Subcutaneous abdominal adipose tissue (tissue), 5 donors: ENCODE results near the gene NGFR.

ENCODE experiments used
- H3K27ac ChIP-seq: one replicate; pipeline ENCODE4 v1.7.0; 2013; ENCODE audit warnings: low read depth, mild to moderate bottlenecking, inconsistent platforms, low read length, moderate library complexity
- H3K27me3 ChIP-seq, 5 donors: one replicate each; pipeline ENCODE4 v1.7.0; 2013; ENCODE audit warnings: low read length in 5 of 5, inconsistent platforms in 1 of 5; ENCODE audit not compliant: control insufficient read depth in 5 of 5, insufficient read depth in 4 of 5
- H3K36me3 ChIP-seq, 5 donors: one replicate each; pipeline ENCODE4 v1.7.0; 2013; ENCODE audit warnings: low read length in 5 of 5; ENCODE audit not compliant: control insufficient read depth in 5 of 5, insufficient read depth in 5 of 5
- H3K4me1 ChIP-seq, 5 donors: one replicate each; pipeline ENCODE4 v1.7.0; 2013; ENCODE audit warnings: low read length in 5 of 5, mild to moderate bottlenecking in 3 of 5, moderate library complexity in 1 of 5; ENCODE audit not compliant: control insufficient read depth in 5 of 5, insufficient read depth in 5 of 5
- H3K4me3 ChIP-seq, 5 donors: one replicate each; pipeline ENCODE4 v1.7.0; 2013; ENCODE audit warnings: low read length in 5 of 5, low read depth in 1 of 5
- H3K9ac ChIP-seq, 5 donors: one replicate each; pipeline ENCODE4 v1.7.0; 2013; ENCODE audit warnings: low read length in 5 of 5, mild to moderate bottlenecking in 4 of 5, moderate library complexity in 3 of 5
- H3K9me3 ChIP-seq, 5 donors: one replicate each; pipeline ENCODE4 v1.7.0; 2013; ENCODE audit warnings: low read length in 5 of 5; ENCODE audit not compliant: control insufficient read depth in 5 of 5
- donor health status: healthy.
- donor health status: healthy.
- donor health status: healthy.
- donor health status: healthy.
- donor health status: healthy.

The NGFR gene

DNA sequence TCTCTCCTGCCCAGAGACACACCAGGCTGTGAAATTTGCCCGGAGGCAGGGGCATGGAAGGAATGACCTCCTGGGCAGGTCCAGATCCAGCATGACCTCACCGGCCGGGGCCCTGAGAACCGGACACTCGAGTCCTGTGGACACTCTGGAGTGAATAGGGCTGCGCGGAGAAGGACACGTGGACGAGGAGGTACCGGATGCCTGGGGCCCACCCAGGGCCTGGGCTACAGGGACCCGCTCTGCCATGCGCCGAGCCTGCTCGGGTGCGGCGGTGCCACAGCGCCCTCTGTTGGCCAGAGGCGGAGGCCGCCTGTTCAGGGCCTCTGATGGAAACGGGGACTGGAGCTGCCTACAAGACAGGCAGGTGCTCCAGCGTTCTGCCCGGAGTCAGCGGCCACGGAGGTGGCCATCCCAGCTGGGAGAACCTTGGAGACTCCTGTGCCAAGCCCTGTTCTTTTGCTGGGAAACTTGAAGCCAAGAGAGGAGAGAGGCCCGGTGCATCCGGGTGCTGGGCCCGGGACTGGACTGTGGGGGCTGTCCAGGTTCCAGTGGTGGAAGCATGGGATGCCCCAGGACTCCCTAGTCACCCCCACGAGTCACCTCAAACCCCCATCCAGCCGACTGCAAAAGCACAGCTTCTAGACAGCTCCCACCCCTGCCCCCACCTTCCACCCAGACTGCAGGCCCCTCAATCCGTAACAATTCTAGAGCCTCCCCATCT lies 61.3 kb downstream of the NGFR start:
- Histone ChIP-seq H3K9ac (peak overlapping the region in 2 of 5 donors; percentile 30 to 37), H3K36me3 (no peaks in the 10 kb centered on the region), H3K27ac (no peak overlapping the region), H3K9me3 (no peaks in the 10 kb centered on the region), H3K4me1 (peaks cover 0 to 6% (median 5%) of the 10 kb centered on the region in 5 donors), H3K4me3 (peak overlapping the region in 2 of 5 donors; percentile 4 to 14), H3K27me3 (peaks cover 0 to 12% (median 8%) of the 10 kb centered on the region in 5 donors)

DNA sequence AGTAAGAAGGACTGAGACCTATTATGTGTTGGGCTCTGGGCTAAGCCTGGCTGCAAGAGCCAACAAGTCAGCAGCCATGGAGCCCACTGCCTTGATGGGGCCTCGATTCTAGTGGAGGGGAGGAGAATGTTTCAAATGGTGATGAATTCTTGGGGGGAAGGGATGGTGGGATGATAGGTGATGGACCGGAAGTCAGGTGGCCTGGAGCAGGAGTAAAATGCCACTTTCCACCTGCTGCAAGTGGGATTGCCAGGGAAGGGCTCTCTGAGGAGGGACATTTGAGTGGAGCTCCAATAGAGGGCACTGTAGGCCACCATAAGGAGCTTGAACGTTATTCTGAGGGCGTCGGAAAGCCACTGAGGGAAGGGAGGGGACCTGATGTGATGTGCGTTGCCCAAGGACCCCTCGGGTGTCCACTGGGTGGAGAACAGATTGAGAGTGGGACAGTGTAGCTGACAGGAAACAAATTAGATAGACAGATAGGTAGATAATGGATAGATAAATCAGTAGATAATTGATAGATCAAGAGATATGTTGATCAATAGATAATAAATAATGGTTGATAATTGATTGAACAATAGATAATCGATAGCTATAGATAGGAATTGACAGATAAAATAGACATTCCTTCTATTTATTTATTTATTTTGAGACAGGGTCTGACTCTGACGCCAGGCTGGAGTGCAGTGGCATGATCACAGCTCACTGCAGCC lies 62.4 kb downstream of the NGFR start:
- Histone ChIP-seq H3K4me1 (peaks cover 0 to 6% (median 5%) of the 10 kb centered on the region in 5 donors), H3K4me3 (no peak overlapping the region), H3K27me3 (peaks cover 0 to 12% (median 8%) of the 10 kb centered on the region in 5 donors), H3K9me3 (no peaks in the 10 kb centered on the region), H3K27ac (no peak overlapping the region), H3K9ac (no peak overlapping the region), H3K36me3 (no peaks in the 10 kb centered on the region)
